Mesenchymal stem cell (in vitro differentiated cells and primary cell): ENCODE measurements around the gene PBRM1.

ENCODE experiments used
- DNase-seq: peaks from one replicate; pipeline ENCODE4 v3.0.0-alpha.2; 2013
- H2AFZ ChIP-seq: one replicate; pipeline ENCODE4 v1.6.1; 2013; ENCODE audit warnings: low read depth, mild to moderate bottlenecking, control low read depth, inconsistent platforms, low read length, moderate library complexity
- H2AK5ac ChIP-seq: 2 replicates; pipeline ENCODE4 v1.6.1; 2013; ENCODE audit warnings: low read length, moderate library complexity, mild to moderate bottlenecking, inconsistent platforms; ENCODE audit not compliant: severe bottlenecking
- H2BK120ac ChIP-seq: one replicate; pipeline ENCODE4 v1.6.1; 2013; ENCODE audit warnings: low read depth, mild to moderate bottlenecking, inconsistent platforms, low read length, moderate library complexity
- H2BK12ac ChIP-seq, 2 experiments: one replicate each; pipeline ENCODE4 v1.6.1; 2013; ENCODE audit warnings: inconsistent platforms in 2 of 2, low read length in 2 of 2, mild to moderate bottlenecking in 2 of 2, moderate library complexity in 2 of 2, control low read depth in 1 of 2
- H2BK15ac ChIP-seq: one replicate; pipeline ENCODE4 v1.6.1; 2013; ENCODE audit warnings: mild to moderate bottlenecking, low read depth, inconsistent platforms; ENCODE audit not compliant: poor library complexity, severe bottlenecking
- H2BK5ac ChIP-seq: 2 replicates; pipeline ENCODE4 v1.6.1; 2013; ENCODE audit warnings: low read depth, mild to moderate bottlenecking, low read length, control low read depth, inconsistent platforms; ENCODE audit not compliant: poor library complexity, severe bottlenecking
- H3K14ac ChIP-seq, 2 experiments: one replicate each; pipeline ENCODE4 v1.6.1; 2013; ENCODE audit warnings: inconsistent platforms in 2 of 2, low read length in 2 of 2, control low read depth in 1 of 2, mild to moderate bottlenecking in 1 of 2, moderate library complexity in 1 of 2
- H3K18ac ChIP-seq, 2 experiments: one replicate each; pipeline ENCODE4 v1.6.1; 2013; ENCODE audit warnings: inconsistent platforms in 2 of 2, low read length in 2 of 2, control low read depth in 1 of 2, low read depth in 1 of 2, mild to moderate bottlenecking in 1 of 2
- H3K23ac ChIP-seq, 2 experiments: one replicate each; pipeline ENCODE4 v1.6.1; 2013; ENCODE audit warnings: inconsistent platforms in 2 of 2, low read length in 2 of 2, mild to moderate bottlenecking in 2 of 2, moderate library complexity in 2 of 2, control low read depth in 1 of 2
- H3K27ac ChIP-seq: 2 replicates; pipeline ENCODE4 v1.5.1; 2013; ENCODE audit warnings: mild to moderate bottlenecking, moderate library complexity, low read length, control low read depth, inconsistent platforms; ENCODE audit not compliant: poor library complexity, severe bottlenecking
- H3K27me3 ChIP-seq, 2 experiments: 2 replicates each; pipeline versions ENCODE4 v1.6.1 to v1.7.0; 2013; ENCODE audit warnings: low read length in 2 of 2, mild to moderate bottlenecking in 2 of 2, moderate library complexity in 2 of 2, control low read depth in 1 of 2, inconsistent platforms in 1 of 2; ENCODE audit not compliant: control insufficient read depth in 1 of 2, insufficient read depth in 1 of 2
- H3K36me3 ChIP-seq, 2 experiments: 2 replicates each; pipeline versions ENCODE4 v1.6.1 to v1.7.0; 2013; ENCODE audit warnings: low read length in 2 of 2, control low read depth in 1 of 2, inconsistent platforms in 1 of 2, low read depth in 1 of 2, mild to moderate bottlenecking in 1 of 2; ENCODE audit not compliant: insufficient read depth in 2 of 2, control insufficient read depth in 1 of 2
- H3K4ac ChIP-seq, 2 experiments: one replicate each; pipeline ENCODE4 v1.6.1; 2013; ENCODE audit warnings: inconsistent platforms in 2 of 2, low read length in 2 of 2, mild to moderate bottlenecking in 2 of 2, moderate library complexity in 2 of 2, control low read depth in 1 of 2, low read depth in 1 of 2
- H3K4me1 ChIP-seq: 2 replicates; pipeline ENCODE4 v1.6.1; 2013; ENCODE audit warnings: low read depth, low read length, control low read depth; ENCODE audit not compliant: control insufficient read depth, insufficient read depth
- H3K4me2 ChIP-seq: 2 replicates; pipeline ENCODE4 v1.6.1; 2013; ENCODE audit warnings: low read length, mild to moderate bottlenecking, inconsistent platforms; ENCODE audit not compliant: poor library complexity, severe bottlenecking
- H3K4me3 ChIP-seq, 2 experiments: 2 replicates each; pipeline versions ENCODE4 v1.5.1 to v1.7.0; 2013; ENCODE audit warnings: low read length in 2 of 2, mild to moderate bottlenecking in 2 of 2, control low read depth in 1 of 2, low read depth in 1 of 2; ENCODE audit not compliant: insufficient read depth in 1 of 2
- H3K79me1 ChIP-seq: replicated peaks from 2 replicates; pipeline ENCODE4 v1.6.1; 2013; ENCODE audit warnings: mild to moderate bottlenecking, control low read depth, low read length, inconsistent platforms; ENCODE audit not compliant: poor library complexity, severe bottlenecking
- H3K9ac ChIP-seq: 2 replicates; pipeline ENCODE4 v1.7.0; 2013; ENCODE audit warnings: mild to moderate bottlenecking, low read length, moderate library complexity
- H3K9me3 ChIP-seq: 2 replicates; pipeline ENCODE4 v1.7.0; 2013; ENCODE audit warnings: mild to moderate bottlenecking, low read length; ENCODE audit not compliant: control insufficient read depth
- H4K8ac ChIP-seq: one replicate; pipeline ENCODE4 v1.6.1; 2013; ENCODE audit warnings: inconsistent platforms, mild to moderate bottlenecking, low read length, moderate library complexity
- H4K91ac ChIP-seq: one replicate; pipeline ENCODE4 v1.6.1; 2013; ENCODE audit warnings: mild to moderate bottlenecking, low read length, inconsistent platforms
- WGBS: methylation state at CpG from one replicate; pipeline ENCODE4 v1.1.7; 2013; ENCODE audit warnings: mixed read lengths; 5-methylcytosine and 5-hydroxymethylcytosine counted together

The PBRM1 gene

GRCh38 chr3:52574056-52574965, 111.4 kb downstream of the PBRM1 start:
- Histone ChIP-seq H2BK15ac (no peak overlapping the region), H3K4me3 (no peak overlapping the region), H2BK120ac (no peak overlapping the region), H3K27ac (no peak overlapping the region), H2BK12ac (no peak overlapping the region), H3K18ac (no peak overlapping the region), H4K8ac (no peak overlapping the region), H3K4me1 (no peaks in the 10 kb centered on the region), H3K4me2 (no peak overlapping the region), H3K9me3 (no peaks in the 10 kb centered on the region), H3K4ac (no peak overlapping the region), H4K91ac (no peak overlapping the region), H3K9ac (no peak overlapping the region), H3K27me3 (no peaks in the 10 kb centered on the region), H3K14ac (no peak overlapping the region), H2BK5ac (no peak overlapping the region), H3K79me1 (peaks cover 13% of the 10 kb centered on the region), H2AK5ac (no peak overlapping the region), H3K36me3 (peaks cover 22 to 70% of the 10 kb centered on the region in 2 experiments), H3K23ac (no peak overlapping the region), H2AFZ (no peak overlapping the region)
- DNase-seq: peak; percentile 14
- 93% methylated on average over 6 of the region's 6 CpGs for WGBS

- Histone ChIP-seq H4K91ac (no peak overlapping the region), H2BK15ac (no peak overlapping the region), H3K36me3 (peaks cover 16 to 53% of the 10 kb centered on the region in 2 experiments), H3K9me3 (no peaks in the 10 kb centered on the region), H3K14ac (no peak overlapping the region), H2BK5ac (no peak overlapping the region), H3K4ac (no peak overlapping the region), H2BK12ac (no peak overlapping the region), H3K9ac (no peak overlapping the region), H3K4me2 (no peak overlapping the region), H3K23ac (no peak overlapping the region), H4K8ac (no peak overlapping the region), H3K79me1 (peaks cover 14% of the 10 kb centered on the region), H2AFZ (no peak overlapping the region), H2AK5ac (no peak overlapping the region), H2BK120ac (no peak overlapping the region), H3K18ac (no peak overlapping the region), H3K4me3 (no peak overlapping the region), H3K4me1 (peaks cover 1% of the 10 kb centered on the region), H3K27ac (no peak overlapping the region), H3K27me3 (no peaks in the 10 kb centered on the region)
- no peak for DNase-seq
- WGBS: 75% methylated on average over 4 of the region's 6 CpGs
Measured at GRCh38 chr3:52572221-52572620, 113.5 kb downstream of the PBRM1 start.

GRCh38 chr3:52570076-52570475, 115.6 kb downstream of the PBRM1 start:
- Histone ChIP-seq H3K79me1 (peaks cover 14% of the 10 kb centered on the region), H3K36me3 (peaks cover 16 to 46% of the 10 kb centered on the region in 2 experiments), H3K18ac (no peak overlapping the region), H4K91ac (no peak overlapping the region), H3K4me1 (peaks cover 1% of the 10 kb centered on the region), H3K4me2 (no peak overlapping the region), H3K14ac (no peak overlapping the region), H2BK5ac (no peak overlapping the region), H3K27ac (no peak overlapping the region), H3K27me3 (no peaks in the 10 kb centered on the region), H3K4ac (no peak overlapping the region), H3K23ac (no peak overlapping the region), H2BK15ac (no peak overlapping the region), H2BK12ac (no peak overlapping the region), H3K9ac (peak overlapping the region; percentile 17), H2AFZ (no peak overlapping the region), H2BK120ac (no peak overlapping the region), H4K8ac (no peak overlapping the region), H3K9me3 (no peaks in the 10 kb centered on the region), H2AK5ac (no peak overlapping the region), H3K4me3 (no peak overlapping the region)
- 92% methylated on average over 4 of the region's 4 CpGs for WGBS
- peak; percentile 3 for DNase-seq

DNA sequence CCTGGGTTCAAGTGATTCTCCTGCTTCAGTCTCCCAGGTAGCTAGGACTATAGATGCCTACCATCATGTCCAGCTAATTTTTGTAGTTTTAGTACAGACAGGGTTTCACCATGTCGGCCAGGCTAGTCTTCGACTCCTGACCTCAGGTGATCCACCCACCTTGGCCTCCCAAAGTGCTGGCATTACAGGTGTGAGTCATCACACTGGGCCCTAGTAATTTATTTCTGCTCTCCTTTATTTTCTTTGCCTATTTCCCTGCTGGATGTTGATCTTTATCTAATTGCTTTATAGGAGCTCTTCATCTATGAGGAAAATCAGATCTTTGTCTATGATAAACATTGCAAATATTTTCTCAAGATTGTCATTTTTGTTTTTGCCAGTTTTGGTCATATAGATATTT, 117.6 kb downstream of the PBRM1 start:
- no peak for DNase-seq
- Histone ChIP-seq H3K4me2 (no peak overlapping the region), H4K91ac (no peak overlapping the region), H3K36me3 (peaks cover 11 to 46% of the 10 kb centered on the region in 2 experiments), H3K27me3 (no peaks in the 10 kb centered on the region), H2AFZ (no peak overlapping the region), H2BK120ac (no peak overlapping the region), H3K4me3 (no peak overlapping the region), H3K4me1 (peaks cover 1% of the 10 kb centered on the region), H2BK15ac (no peak overlapping the region), H2BK5ac (no peak overlapping the region), H3K27ac (no peak overlapping the region), H3K14ac (no peak overlapping the region), H3K18ac (no peak overlapping the region), H3K9ac (no peak overlapping the region), H3K4ac (no peak overlapping the region), H4K8ac (no peak overlapping the region), H3K23ac (no peak overlapping the region), H3K9me3 (no peaks in the 10 kb centered on the region), H2AK5ac (no peak overlapping the region), H2BK12ac (no peak overlapping the region), H3K79me1 (peaks cover 13% of the 10 kb centered on the region)
- 100% methylated on average over 2 of the region's 2 CpGs for WGBS
